Muscle of arm (tissue), 12 donors: ENCODE results near the gene SMO. TPM values are rescaled to one million over a fixed set of nuclear protein-coding genes. Genes with fewer than 3 reads are reported as not detected.
"Not testable (repeated sequence)": the region's sequence is repeated elsewhere in the genome, so short reads cannot be mapped to it uniquely, and the experiment has no call there.

Source experiments
- DNase-seq: peaks from one replicate; pipeline ENCODE4 v3.0.0-alpha.2; 2013
- polyA plus RNA-seq, 12 donors: library from polyadenylated mRNA; unstranded; fragments of 120-200 nt; gene quantifications; one replicate each; pipeline ENCODE4 v1.2.1, GENCODE V29; 2013; ENCODE audit not compliant: insufficient read length in 12 of 12

The SMO gene
- polyA plus RNA-seq, 12 donors = 30.5 to 55.4 (median 45.1) TPM; not detected in 1

- DNase-seq = peak; percentile 51
Measured at GRCh38 chr7:129168231-129169021, 20.0 kb upstream of the SMO start.

- DNase-seq = peak; percentile 72
Measured at GRCh38 chr7:129169171-129169671, 19.2 kb upstream of the SMO start.

GRCh38 chr7:129169686-129170440 is 18.6 kb upstream of the SMO start:
- no peak for DNase-seq

- no peak for DNase-seq
Measured at GRCh38 chr7:129170441-129171021, 17.9 kb upstream of the SMO start.

GRCh38 chr7:129173861-129174260 is 14.6 kb upstream of the SMO start:
- DNase-seq = not testable (repeated sequence)

- DNase-seq = no peak
Measured at GRCh38 chr7:129176916-129177710, 11.3 kb upstream of the SMO start.

- DNase-seq = no peak
Measured at GRCh38 chr7:129184981-129185670, 3.3 kb upstream of the SMO start.

- no peak for DNase-seq
Measured at GRCh38 chr7:129186749-129187260, 1.6 kb upstream of the SMO start.

- DNase-seq = no peak
Measured at GRCh38 chr7:129187681-129188371, 607 bp upstream of the SMO start.

GRCh38 chr7:129188892-129189660 is 643 bp downstream of the SMO start:
- peak; percentile 33 for DNase-seq

GRCh38 chr7:129189661-129190310 is 1.4 kb downstream of the SMO start:
- no peak for DNase-seq

GRCh38 chr7:129191272-129191671 is 2.8 kb downstream of the SMO start:
- no peak for DNase-seq

GRCh38 chr7:129193892-129194291 is 5.5 kb downstream of the SMO start:
- DNase-seq = no peak

GRCh38 chr7:129197771-129198170 is 9.3 kb downstream of the SMO start:
- DNase-seq = no peak

GRCh38 chr7:129199406-129199805 is 11.0 kb downstream of the SMO start:
- DNase-seq = no peak

GRCh38 chr7:129202058-129202777 is 13.8 kb downstream of the SMO start:
- no peak for DNase-seq

- no peak for DNase-seq
Measured at GRCh38 chr7:129203050-129203741, 14.8 kb downstream of the SMO start.
